Measurements from ENCODE around the gene SNORC. TPM values are rescaled to one million over a fixed set of nuclear protein-coding genes. Genes with fewer than 3 reads are reported as not detected.

Gene SNORC
- total and polyA plus RNA-seq, 5 experiments from 2014 or later = 4.0 to 4.7 TPM; not detected in 3

DNA sequence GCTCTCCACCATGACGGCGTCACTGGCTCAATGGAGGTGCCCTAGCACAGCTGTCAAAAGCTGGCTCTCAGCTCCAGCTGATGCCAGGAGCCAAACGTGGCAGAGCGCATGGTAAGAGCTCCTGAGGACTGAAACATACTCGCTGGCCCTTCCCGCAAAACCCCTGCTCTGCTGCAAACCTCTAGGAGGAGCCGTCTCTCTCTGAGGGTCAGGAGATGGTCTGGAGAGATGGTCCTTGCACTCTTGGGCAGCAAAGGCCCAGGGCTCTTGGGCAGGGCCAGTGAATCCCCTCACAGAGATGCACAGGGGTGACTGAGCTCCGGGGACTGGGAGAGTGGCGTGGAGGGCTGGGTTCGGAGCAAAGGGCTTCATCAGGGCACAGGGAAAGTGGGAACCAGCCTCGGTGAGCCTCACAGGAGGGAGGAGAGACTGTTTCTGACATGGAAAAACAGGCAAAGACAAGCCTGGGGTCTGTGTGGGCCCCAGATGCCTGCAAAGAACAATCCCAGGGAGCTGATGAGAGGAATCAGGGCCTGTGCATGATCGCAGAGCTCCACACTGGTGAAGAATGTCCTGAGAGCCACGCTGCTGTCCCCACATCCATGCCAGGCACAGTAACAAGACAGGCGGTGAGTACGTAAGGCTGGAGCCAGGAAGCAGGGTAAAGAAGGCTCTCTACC is 17.2 kb downstream of the SNORC start:
- Mint-ChIP-seq H3K27me3 (peaks cover 6 to 30% (median 19%) of the 10 kb centered on the region in 5 donors), H3K27ac (peak overlapping the region in 1 of 10 donors; percentile 21), H3K36me3 (no peaks in the 10 kb centered on the region), H3K4me3 (no peak overlapping the region), H3K4me1 (peaks cover 0 to 7% (median 0%) of the 10 kb centered on the region in 4 donors), H3K9me3 (no peaks in the 10 kb centered on the region)
- ATAC-seq (no peak), DNase-seq (no peak)
- POLR2A ChIA-PET = no interaction called here

DNA sequence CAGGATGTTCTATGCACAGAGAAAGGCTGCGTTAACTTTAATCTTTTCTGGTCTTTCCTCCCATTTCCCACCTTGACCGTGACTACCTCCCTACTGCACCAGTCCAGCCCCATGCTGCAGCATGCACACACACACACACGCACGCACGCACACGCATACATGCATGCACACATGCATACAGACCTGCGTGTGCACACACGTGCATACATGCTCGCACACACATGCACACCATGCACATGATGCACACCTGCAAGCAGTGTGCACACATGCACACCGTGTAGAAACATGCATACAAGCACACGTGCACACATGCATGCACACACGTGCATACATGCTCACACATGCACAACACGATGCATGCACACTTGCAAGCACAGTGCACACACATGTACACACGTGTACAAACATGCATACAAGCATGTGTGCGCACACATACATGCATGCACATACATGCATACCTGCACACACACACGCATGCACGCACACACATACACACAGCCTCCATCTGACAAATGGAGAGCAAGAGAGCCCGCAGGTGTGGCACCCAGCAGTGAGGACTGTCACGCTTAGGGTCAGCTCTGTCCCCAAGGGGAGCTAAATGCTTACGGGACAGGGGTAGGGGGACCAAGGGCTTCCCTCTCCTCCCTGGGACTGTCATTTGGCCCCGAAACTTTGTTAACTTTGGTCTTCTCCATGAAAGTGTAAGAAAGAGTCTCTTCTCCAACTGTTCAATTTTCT is 18.2 kb downstream of the SNORC start:
- no peak for DNase-seq
- Mint-ChIP-seq H3K9me3 (no peaks in the 10 kb centered on the region), H3K4me3 (peak overlapping the region in 1 of 10 donors; percentile 19), H3K27me3 (peaks cover 6 to 36% (median 23%) of the 10 kb centered on the region in 5 donors), H3K36me3 (no peaks in the 10 kb centered on the region), H3K27ac (peak overlapping the region in 1 of 10 donors; percentile 79), H3K4me1 (peaks cover 0 to 7% (median 0%) of the 10 kb centered on the region in 4 donors)
- ATAC-seq = no peak
- POLR2A ChIA-PET = no interaction called here

DNA sequence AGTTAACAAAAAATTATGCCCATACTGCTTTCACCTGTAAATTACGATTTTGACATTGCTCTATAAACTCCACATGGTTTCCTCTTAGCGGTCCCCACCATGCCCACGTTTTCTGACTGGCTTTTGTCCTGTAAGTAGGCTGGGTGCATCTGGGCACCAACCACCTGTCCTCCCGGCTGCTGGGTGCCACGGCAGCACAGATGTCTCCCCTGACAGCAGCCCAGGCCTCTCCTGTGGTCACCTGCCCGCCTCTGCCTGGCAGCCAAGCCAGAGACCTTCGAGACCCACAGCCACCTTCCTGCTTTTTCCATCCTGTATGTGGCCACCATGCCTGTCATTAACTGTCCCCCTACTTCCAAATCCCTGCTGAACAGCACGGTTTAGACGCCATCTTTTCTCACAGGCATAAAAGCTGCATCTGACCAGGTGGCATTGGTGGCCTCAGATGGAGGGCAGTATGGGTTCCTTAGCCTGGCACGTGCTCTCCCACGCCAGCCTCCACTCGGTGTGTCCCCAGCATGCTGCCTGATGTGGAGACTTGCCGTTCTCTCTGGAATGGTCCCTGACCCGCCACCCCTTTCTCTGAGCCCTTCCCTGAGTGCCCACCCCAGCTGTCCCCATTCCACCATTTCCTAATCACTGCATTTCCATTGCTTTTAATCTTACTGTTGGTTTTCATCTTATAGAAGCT is 18.9 kb downstream of the SNORC start:
- H3K27ac Mint-ChIP-seq = peak overlapping the region in 1 of 10 donors; percentile 24
- no peaks in the 10 kb centered on the region for H3K36me3 Mint-ChIP-seq
- no peak overlapping the region for H3K4me3 Mint-ChIP-seq
- peaks cover 0 to 7% (median 0%) of the 10 kb centered on the region in 4 donors for H3K4me1 Mint-ChIP-seq
- DNase-seq = no peak
- no peak for ATAC-seq
- no peaks in the 10 kb centered on the region for H3K9me3 Mint-ChIP-seq
- H3K27me3 Mint-ChIP-seq = peaks cover 6 to 36% (median 23%) of the 10 kb centered on the region in 5 donors
- POLR2A ChIA-PET = no interaction called here

DNA sequence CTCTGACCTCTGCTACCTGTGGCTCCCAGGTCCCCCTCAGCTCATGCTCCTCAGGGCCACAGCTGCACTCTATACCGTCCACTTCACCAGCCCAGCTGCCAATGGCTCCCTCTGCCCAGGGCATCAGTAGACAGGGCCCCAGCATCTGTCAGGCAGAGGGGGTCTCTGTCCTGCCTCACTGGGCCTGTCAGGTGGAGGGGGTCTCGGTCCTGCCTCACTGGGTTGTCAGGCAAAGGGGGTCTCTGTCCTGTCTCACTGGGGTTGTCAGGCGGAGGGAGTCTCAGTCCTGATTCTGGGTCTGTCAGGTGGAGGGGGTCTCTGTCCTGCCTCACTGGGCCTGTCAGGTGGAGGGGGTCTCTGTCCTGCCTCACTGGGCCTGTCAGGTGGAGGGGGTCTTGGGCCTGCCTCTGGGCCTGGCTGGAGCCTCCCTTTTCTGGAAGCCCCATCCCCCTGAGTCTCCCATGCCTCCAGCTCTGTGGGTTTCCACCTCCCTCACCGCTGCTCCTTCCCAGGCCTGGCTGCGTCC is 19.9 kb downstream of the SNORC start:
- no peak for DNase-seq
- POLR2A ChIA-PET = no interaction called here
- H3K4me1 Mint-ChIP-seq = peaks cover 0 to 7% (median 0%) of the 10 kb centered on the region in 4 donors

DNA sequence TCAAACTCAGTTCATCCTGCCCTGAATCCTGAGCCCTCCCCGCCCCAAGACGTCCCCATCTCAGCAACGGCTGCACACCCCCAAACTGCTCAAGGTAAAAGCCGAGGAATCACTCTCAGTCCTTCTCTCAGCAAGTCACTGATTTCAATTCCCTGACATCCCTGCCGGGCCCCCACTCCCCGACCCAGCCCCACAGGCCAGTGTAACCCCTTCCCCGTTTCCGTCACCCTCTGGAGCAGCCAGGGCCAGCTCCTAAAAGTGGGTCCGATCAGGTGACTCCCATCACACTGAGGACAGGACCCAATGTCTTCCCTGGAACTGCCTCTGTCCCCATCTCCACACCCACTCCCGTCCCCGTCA is 20.5 kb downstream of the SNORC start:
- POLR2A ChIA-PET = no interaction called here
- H3K27me3 Mint-ChIP-seq = peaks cover 6 to 36% (median 23%) of the 10 kb centered on the region in 5 donors
- ATAC-seq (no peak), DNase-seq (no peak)
- H3K36me3 Mint-ChIP-seq = no peaks in the 10 kb centered on the region
- H3K4me1 Mint-ChIP-seq = peaks cover 0 to 7% (median 0%) of the 10 kb centered on the region in 4 donors
- no peak overlapping the region for H3K4me3 Mint-ChIP-seq
- no peak overlapping the region for H3K27ac Mint-ChIP-seq
- H3K9me3 Mint-ChIP-seq = no peaks in the 10 kb centered on the region

More for the DNA sequence above, 19.9 kb downstream of the SNORC start:
- ATAC-seq = no peak
- Mint-ChIP-seq H3K4me3 (no peak overlapping the region), H3K27ac (no peak overlapping the region), H3K27me3 (peaks cover 6 to 36% (median 23%) of the 10 kb centered on the region in 5 donors), H3K9me3 (no peaks in the 10 kb centered on the region), H3K36me3 (no peaks in the 10 kb centered on the region)

DNA sequence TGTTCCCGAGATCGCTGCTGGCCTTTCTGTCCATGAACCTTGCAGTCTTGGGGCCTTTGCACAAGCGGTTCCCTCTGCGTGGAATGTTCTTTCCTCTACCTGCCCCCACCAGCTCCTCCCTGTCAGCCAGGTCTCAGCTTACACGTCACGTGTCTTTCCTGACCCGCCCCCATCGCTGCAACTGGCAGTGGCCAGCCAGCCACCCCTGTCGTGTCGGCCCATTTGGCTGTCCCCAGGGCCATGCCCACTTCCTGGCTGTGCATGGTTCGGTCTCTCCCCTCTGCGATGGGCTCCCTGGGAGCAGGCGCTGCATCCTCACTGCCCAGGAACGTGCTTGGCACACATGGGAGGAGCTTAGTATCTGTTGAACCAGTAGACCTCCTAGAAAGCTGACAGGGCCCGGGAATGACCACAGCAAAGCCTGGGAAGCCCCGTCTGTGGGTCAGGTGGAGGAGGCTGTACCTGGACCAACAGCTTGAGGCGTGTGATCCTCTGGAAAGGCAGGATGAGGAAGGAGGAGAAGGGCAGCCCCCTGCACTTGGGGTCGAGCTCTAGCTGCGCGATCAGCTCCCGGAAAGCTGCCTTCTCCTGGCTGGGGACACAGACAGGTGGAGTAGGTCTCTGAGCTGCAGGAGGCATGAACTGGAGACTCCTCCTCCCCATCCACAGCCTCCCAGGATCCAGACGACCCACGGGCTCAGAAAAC is 21.0 kb downstream of the SNORC start:
- POLR2A ChIA-PET = no interaction called here
- no peaks in the 10 kb centered on the region for H3K9me3 Mint-ChIP-seq
- peaks cover 5 to 36% (median 23%) of the 10 kb centered on the region in 5 donors for H3K27me3 Mint-ChIP-seq
- DNase-seq (no peak), ATAC-seq (no peak)
- peaks cover 0 to 7% (median 0%) of the 10 kb centered on the region in 4 donors for H3K4me1 Mint-ChIP-seq
- H3K27ac Mint-ChIP-seq = no peak overlapping the region
- no peaks in the 10 kb centered on the region for H3K36me3 Mint-ChIP-seq
- no peak overlapping the region for H3K4me3 Mint-ChIP-seq

DNA sequence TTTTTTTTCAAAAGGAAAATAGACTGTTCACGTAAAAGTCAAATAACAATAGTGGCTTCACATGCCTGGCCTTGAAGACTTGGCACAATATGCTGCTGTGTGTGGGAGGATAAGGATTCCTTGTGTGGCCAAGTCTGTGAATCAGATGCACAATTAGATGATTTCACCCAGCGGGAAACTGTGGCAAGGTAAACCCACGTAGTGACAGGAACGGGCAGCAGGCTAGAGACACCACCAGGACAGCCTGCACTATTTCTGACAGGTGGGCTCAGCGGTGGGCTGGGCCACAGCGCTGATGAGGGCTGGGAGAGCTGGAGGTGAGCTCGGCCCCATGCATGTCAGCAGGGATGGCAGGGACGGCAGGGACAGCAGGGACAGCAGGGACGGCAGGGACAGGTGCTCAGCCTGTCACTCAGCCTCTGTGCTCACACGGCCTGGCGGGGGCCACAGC is 21.6 kb downstream of the SNORC start:
- Mint-ChIP-seq H3K36me3 (no peaks in the 10 kb centered on the region), H3K9me3 (no peaks in the 10 kb centered on the region), H3K27me3 (peaks cover 5 to 36% (median 22%) of the 10 kb centered on the region in 5 donors), H3K27ac (no peak overlapping the region), H3K4me1 (peaks cover 0 to 7% (median 0%) of the 10 kb centered on the region in 4 donors), H3K4me3 (no peak overlapping the region)
- DNase-seq (no peak), ATAC-seq (no peak)
- POLR2A ChIA-PET = no interaction called here

DNA sequence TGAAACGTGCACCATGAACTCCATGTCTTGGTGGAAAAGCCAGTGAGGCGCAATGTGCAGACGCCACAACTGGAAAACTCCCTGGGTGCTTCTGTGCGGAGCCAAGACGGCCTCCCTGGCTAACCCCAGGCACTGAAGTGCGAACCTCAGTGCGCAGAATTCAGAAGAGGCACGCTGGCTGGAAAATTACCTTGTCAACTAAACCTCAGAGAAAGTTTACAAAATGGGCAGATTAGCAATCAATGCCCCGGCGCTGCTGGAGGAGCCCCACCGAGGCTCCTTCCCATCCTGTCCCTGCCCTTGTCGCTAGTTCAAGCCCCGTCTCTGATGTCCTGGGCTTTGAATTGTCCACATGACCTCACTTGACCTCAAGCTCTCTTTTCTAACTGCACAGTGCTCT is 22.2 kb downstream of the SNORC start:
- no peaks in the 10 kb centered on the region for H3K36me3 Mint-ChIP-seq

DNA sequence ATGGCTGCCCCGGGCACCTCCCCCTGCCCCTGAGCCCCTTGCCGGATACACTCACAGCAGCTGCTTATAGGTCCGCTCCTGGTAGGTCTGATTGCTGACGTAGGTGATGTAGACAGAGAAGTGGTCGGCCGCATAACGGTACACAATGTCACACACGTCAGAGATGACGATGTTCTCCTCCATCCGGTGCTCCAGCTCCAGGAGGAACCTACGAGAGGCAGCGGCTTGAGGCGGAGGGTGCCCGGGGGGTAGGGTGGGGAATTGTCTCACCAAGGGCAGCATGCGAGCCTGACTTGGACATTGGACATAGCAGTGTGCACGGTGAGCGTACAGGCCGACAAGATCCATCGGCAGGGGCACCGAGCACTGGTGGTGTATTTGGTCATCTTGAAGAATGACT is 22.8 kb downstream of the SNORC start:
- Mint-ChIP-seq H3K36me3 (no peaks in the 10 kb centered on the region), H3K4me1 (peaks cover 0 to 7% (median 0%) of the 10 kb centered on the region in 4 donors), H3K27me3 (peaks cover 5 to 36% (median 22%) of the 10 kb centered on the region in 5 donors), H3K4me3 (no peak overlapping the region), H3K27ac (no peak overlapping the region), H3K9me3 (no peaks in the 10 kb centered on the region)
- POLR2A ChIA-PET = no interaction called here
- DNase-seq = no peak
- no peak for ATAC-seq

More for the DNA sequence above, 22.2 kb downstream of the SNORC start:
- H3K4me1 Mint-ChIP-seq = peaks cover 0 to 7% (median 0%) of the 10 kb centered on the region in 4 donors
- DNase-seq (no peak), ATAC-seq (no peak)
- no peaks in the 10 kb centered on the region for H3K9me3 Mint-ChIP-seq
- POLR2A ChIA-PET = no interaction called here
- H3K27me3 Mint-ChIP-seq = peaks cover 5 to 36% (median 22%) of the 10 kb centered on the region in 5 donors
- no peak overlapping the region for H3K4me3 Mint-ChIP-seq
- H3K27ac Mint-ChIP-seq = no peak overlapping the region

DNA sequence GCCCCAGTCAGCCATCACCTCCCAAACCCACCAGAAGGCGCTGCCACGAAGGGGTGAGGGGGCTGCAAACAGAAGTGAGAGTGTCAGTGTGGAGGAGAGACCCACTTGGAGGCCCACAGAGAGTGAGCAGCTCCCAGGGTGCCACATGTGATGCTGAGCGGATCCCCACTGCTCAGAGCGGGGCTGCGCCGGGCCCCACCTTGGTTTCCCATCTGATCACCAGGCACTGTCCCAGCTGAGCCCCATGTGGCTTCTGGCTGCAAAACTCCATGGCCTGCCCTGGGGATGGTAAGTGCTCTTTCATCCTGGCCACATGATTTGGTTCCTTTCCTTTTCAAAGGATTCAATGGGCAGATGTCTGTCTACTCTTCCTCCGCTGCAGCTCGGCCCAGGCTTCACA is 23.8 kb downstream of the SNORC start:
- Mint-ChIP-seq H3K4me3 (no peak overlapping the region), H3K9me3 (no peaks in the 10 kb centered on the region), H3K4me1 (peaks cover 0 to 7% (median 0%) of the 10 kb centered on the region in 4 donors), H3K27me3 (peaks cover 5 to 36% (median 22%) of the 10 kb centered on the region in 5 donors), H3K36me3 (no peaks in the 10 kb centered on the region), H3K27ac (no peak overlapping the region)
- POLR2A ChIA-PET = no interaction called here
- DNase-seq = no peak
- no peak for ATAC-seq

DNA sequence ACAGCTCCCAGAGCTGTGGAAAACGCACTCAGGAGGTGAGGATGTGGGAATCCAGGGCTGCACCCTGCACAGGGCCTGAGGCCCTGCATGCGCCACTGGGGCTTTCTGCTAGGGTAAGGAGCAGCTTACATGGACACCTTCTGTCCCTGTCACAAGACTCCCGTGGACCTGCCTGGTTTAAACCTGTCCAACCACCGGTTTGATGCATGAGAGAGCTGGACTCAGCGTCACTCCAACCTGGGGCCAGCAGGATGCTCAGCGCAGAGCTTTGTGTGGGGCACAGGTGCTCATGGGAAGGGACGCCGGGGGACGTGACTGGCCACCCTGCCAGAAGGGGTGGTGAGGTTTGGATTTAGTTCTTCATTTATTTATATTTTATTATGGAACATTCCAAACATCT is 24.2 kb downstream of the SNORC start:
- Mint-ChIP-seq H3K9me3 (no peaks in the 10 kb centered on the region), H3K27ac (no peak overlapping the region), H3K4me1 (peaks cover 0 to 7% (median 0%) of the 10 kb centered on the region in 4 donors), H3K27me3 (peaks cover 5 to 36% (median 22%) of the 10 kb centered on the region in 5 donors), H3K36me3 (no peaks in the 10 kb centered on the region), H3K4me3 (no peak overlapping the region)
- POLR2A ChIA-PET = no interaction called here
- ATAC-seq (no peak), DNase-seq (no peak)

DNA sequence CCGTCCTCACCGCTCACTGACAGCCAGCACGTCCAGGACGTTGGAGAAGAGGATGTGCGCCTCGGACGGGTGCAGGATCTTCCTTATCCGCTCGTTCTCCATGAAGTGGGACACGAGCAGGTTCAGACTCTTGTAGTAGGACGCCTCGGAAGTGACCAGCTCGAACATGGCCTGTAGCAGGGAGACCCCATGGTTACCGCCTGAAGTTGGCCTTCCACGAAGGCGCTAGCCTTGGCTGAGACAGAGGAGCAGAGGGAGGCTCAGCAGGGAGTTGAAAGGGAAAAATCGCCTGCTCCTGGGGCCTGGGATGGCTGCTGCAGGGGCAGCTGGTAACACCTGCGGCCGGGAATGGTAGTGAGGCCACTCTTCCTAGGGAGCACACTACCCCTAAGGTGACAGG is 24.7 kb downstream of the SNORC start:
- DNase-seq (no peak), ATAC-seq (no peak)
- Mint-ChIP-seq H3K4me1 (peaks cover 0 to 7% (median 0%) of the 10 kb centered on the region in 4 donors), H3K9me3 (no peaks in the 10 kb centered on the region), H3K27ac (no peak overlapping the region), H3K27me3 (peaks cover 5 to 32% (median 21%) of the 10 kb centered on the region in 5 donors), H3K4me3 (no peak overlapping the region), H3K36me3 (no peaks in the 10 kb centered on the region)
- POLR2A ChIA-PET = no interaction called here
